GM12864 (cell line): ENCODE measurements around the gene SLC19A1.

Experiments
- DNase-seq: peaks from one replicate; pipeline ENCODE4 v3.0.0-alpha.2; 2011; ENCODE audit warnings: low read depth
- H3K4me3 ChIP-seq: 2 replicates; pipeline ENCODE4 v1.5.1; 2011; ENCODE audit warnings: mild to moderate bottlenecking, low read depth, low read length, control low read depth
- CTCF ChIP-seq: IDR thresholded peaks from 2 replicates; pipeline ENCODE4 v1.5.1; 2011; ENCODE audit warnings: low read depth, mild to moderate bottlenecking, moderate library complexity, low read length, control low read depth, inconsistent platforms; ENCODE audit errors: missing control alignments

The SLC19A1 gene

GRCh38 chr21:45487891-45488600 lies 54.2 kb downstream of the SLC19A1 start:
- DNase-seq: no peak
- H3K4me3 ChIP-seq: no peak overlapping the region
- no peak for TF ChIP-seq CTCF

- no peak for TF ChIP-seq CTCF
- no peak for DNase-seq
- H3K4me3 ChIP-seq: no peak overlapping the region
These were observed 55.0 kb downstream of the SLC19A1 start for GRCh38 chr21:45487161-45487806.

GRCh38 chr21:45486443-45487160 lies 55.6 kb downstream of the SLC19A1 start:
- TF ChIP-seq CTCF: no peak
- H3K4me3 ChIP-seq: no peak overlapping the region
- DNase-seq: no peak

- no peak for TF ChIP-seq CTCF
- no peak for DNase-seq
These were observed 56.4 kb downstream of the SLC19A1 start for GRCh38 chr21:45485686-45486442.

GRCh38 chr21:45484318-45484717 lies 57.9 kb downstream of the SLC19A1 start:
- TF ChIP-seq CTCF: no peak
- no peak overlapping the region for H3K4me3 ChIP-seq
- no peak for DNase-seq

More at GRCh38 chr21:45485686-45486442, 56.4 kb downstream of the SLC19A1 start:
- H3K4me3 ChIP-seq: no peak overlapping the region

- no peak for DNase-seq
- H3K4me3 ChIP-seq: no peak overlapping the region
- no peak for TF ChIP-seq CTCF
These were observed 59.1 kb downstream of the SLC19A1 start for GRCh38 chr21:45482899-45483821.
